HG03342 (cell line): ENCODE measurements around the gene TNFSF11.
"Not testable (repeated sequence)": the region's sequence is repeated elsewhere in the genome, so short reads cannot be mapped to it uniquely, and the experiment has no call there.

Experiments used
- ATAC-seq: cut with Tn5 transposase; IDR thresholded peaks from one replicate; pipeline ENCODE4 v1.9.1; 2021; ENCODE audit warnings: mild to moderate bottlenecking, moderate library complexity; ENCODE audit not compliant: unreplicated experiment

The TNFSF11 gene

GRCh38 chr13:42559573-42560218, 14.3 kb upstream of the TNFSF11 start:
- not testable (repeated sequence) for ATAC-seq

GRCh38 chr13:42560320-42560719, 13.6 kb upstream of the TNFSF11 start:
- ATAC-seq, result not testable (repeated sequence)

- ATAC-seq, result no peak
These were observed 12.0 kb upstream of the TNFSF11 start for GRCh38 chr13:42561752-42562467.

- ATAC-seq, result no peak
These were observed 6.0 kb upstream of the TNFSF11 start for GRCh38 chr13:42567906-42568305.

GRCh38 chr13:42569576-42570344, 4.2 kb upstream of the TNFSF11 start:
- ATAC-seq, result no peak

GRCh38 chr13:42571895-42572294, 2.1 kb upstream of the TNFSF11 start:
- ATAC-seq, result no peak

GRCh38 chr13:42574435-42575311, 721 bp downstream of the TNFSF11 start:
- ATAC-seq, result peak; percentile 56

GRCh38 chr13:42575938-42576337, 2.0 kb downstream of the TNFSF11 start:
- ATAC-seq, result no peak

- ATAC-seq, result no peak
These were observed 3.6 kb downstream of the TNFSF11 start for GRCh38 chr13:42577538-42577937.

- ATAC-seq, result no peak
These were observed 6.7 kb downstream of the TNFSF11 start for GRCh38 chr13:42580644-42581043.

- ATAC-seq, result no peak
These were observed 7.5 kb downstream of the TNFSF11 start for GRCh38 chr13:42581427-42581826.

GRCh38 chr13:42591602-42592001, 17.6 kb downstream of the TNFSF11 start:
- no peak for ATAC-seq

- no peak for ATAC-seq
These were observed 19.3 kb downstream of the TNFSF11 start for GRCh38 chr13:42592915-42593900.

- ATAC-seq, result peak; percentile 66
These were observed 20.7 kb downstream of the TNFSF11 start for GRCh38 chr13:42594481-42595252.

- no peak for ATAC-seq
These were observed 21.3 kb downstream of the TNFSF11 start for GRCh38 chr13:42595253-42595571.

GRCh38 chr13:42597505-42597904, 23.6 kb downstream of the TNFSF11 start:
- no peak for ATAC-seq

- ATAC-seq, result no peak
These were observed 27.0 kb downstream of the TNFSF11 start for GRCh38 chr13:42600943-42601342.

GRCh38 chr13:42602906-42603305, 29.0 kb downstream of the TNFSF11 start:
- no peak for ATAC-seq

- ATAC-seq, result no peak
These were observed 29.6 kb downstream of the TNFSF11 start for GRCh38 chr13:42603571-42603970.
